Measurements from ENCODE around the gene SYCE3.

The SYCE3 gene

DNA sequence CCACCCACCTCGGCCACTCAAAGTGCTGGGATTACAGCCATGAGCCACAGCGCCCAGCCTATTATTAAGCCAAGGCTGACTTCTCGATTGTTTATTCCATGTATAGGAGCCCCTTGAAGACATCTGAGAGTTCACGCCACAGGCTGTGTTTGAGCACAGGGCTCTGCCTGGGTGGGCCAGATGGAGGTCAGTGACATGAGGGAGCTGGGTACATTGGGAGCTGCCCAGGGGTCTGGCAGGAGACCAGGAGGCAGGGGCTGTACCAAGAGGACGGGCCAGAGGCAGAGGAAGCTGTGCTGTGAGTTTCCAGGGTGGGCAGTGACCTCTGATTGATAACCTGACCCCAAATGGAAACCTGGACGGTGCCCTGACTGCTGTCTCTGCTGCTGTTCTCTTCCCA is 60.6 kb downstream of the SYCE3 start:
- H3K4me1 ChIP-seq (ENCODE audit: control insufficient read depth, insufficient read depth, low read length, poor library complexity, severe bottlenecking): peaks cover 7% of the 10 kb centered on the region
- H3K27ac ChIP-seq (ENCODE audit: low read depth, low read length, severe bottlenecking): no peak overlapping the region
- peaks cover 20% of the 10 kb centered on the region for H3K36me3 ChIP-seq (ENCODE audit: control insufficient read depth, insufficient read depth, low read length)
- no peaks in the 10 kb centered on the region for H3K9me3 ChIP-seq (ENCODE audit: control insufficient read depth, low read length)
- no peak overlapping the region for H3K4me3 ChIP-seq (ENCODE audit: extremely low read depth, insufficient read depth, low read length, poor library complexity, severe bottlenecking)
- WGBS, 2 experiments (ENCODE audit: insufficient coverage in 2 of 2): 94 to 98% methylated on average over 6 of the region's 6 CpGs

Measured in mesodermal cell (in vitro differentiated cells).